Stomach (tissue), 9 donors: ENCODE measurements around the gene TSHZ1. TPM values are rescaled to one million over a fixed set of nuclear protein-coding genes. Genes with fewer than 3 reads are reported as not detected.

ENCODE experiments used
- DNase-seq, 2 donors: peaks; one replicate each; pipeline versions ENCODE4 v3.0.0 to v3.0.0-alpha.2; 2013 to 2019
- H3K27ac ChIP-seq, 5 donors: fragments of 200-600 bp in 4 of 5; sonication (generic) in 4 of 5; one replicate each; pipeline ENCODE4 v1.5.1; 2013 to 2019; ENCODE audit warnings: mild to moderate bottlenecking in 1 of 5, moderate library complexity in 1 of 5
- H3K27me3 ChIP-seq, 3 donors: fragments of 200-600 bp; sonication (generic); one replicate each; pipeline ENCODE4 v1.5.1; 2017 to 2019; ENCODE audit warnings: mixed run types in 1 of 3
- H3K36me3 ChIP-seq, 4 donors: fragments of 200-600 bp; sonication (generic); 1 replicate in 3 of 4; 2 replicates in 1 of 4; pipeline ENCODE4 v1.5.1; 2016 to 2019
- H3K4me1 ChIP-seq, 4 donors: fragments of 200-600 bp; sonication (generic); one replicate each; pipeline ENCODE4 v1.5.1; 2016 to 2019
- H3K4me3 ChIP-seq, 4 donors: fragments of 200-600 bp; sonication (generic) in 3 of 4; one replicate each; pipeline ENCODE4 v1.5.1; 2016 to 2019; ENCODE audit warnings: mild to moderate bottlenecking in 1 of 4
- H3K9me3 ChIP-seq, 4 donors: fragments of 200-600 bp; sonication (generic); one replicate each; pipeline ENCODE4 v1.5.1; 2016 to 2019
- EP300 ChIP-seq: sonication (generic); formaldehyde crosslinking; IDR thresholded peaks from one replicate; pipeline ENCODE4 v1.6.1; 2017; ENCODE audit warnings: antibody characterized with exemption
- POLR2A ChIP-seq, 4 donors: fragments of 450-650 bp; IDR thresholded peaks; one replicate each; pipeline ENCODE4 v1.6.1; 2016; ENCODE audit warnings: antibody characterized with exemption in 4 of 4, control low read depth in 2 of 4, mild to moderate bottlenecking in 1 of 4, moderate library complexity in 1 of 4
- POLR2AphosphoS5 ChIP-seq, 3 donors: sonication (generic); formaldehyde crosslinking; IDR thresholded peaks; one replicate each; pipeline ENCODE4 v1.6.1; 2016; ENCODE audit warnings: antibody characterized with exemption in 3 of 3
- WGBS, 5 donors: extraction: QIAGEN DNeasy Blood & Tissue Kit in 3 of 5; methylation state at CpG; one replicate each; pipeline versions ENCODE4 v1.1.5 to v1.1.7; 2013 to 2018; 5-methylcytosine and 5-hydroxymethylcytosine counted together
- intact Hi-C: fragments of 100-400 bp; cut with DNase I; formaldehyde crosslinking; loops from one replicate; pipeline ENCODE4 v1.15.1; 2023; ENCODE audit warnings: low total_unique reads
- polyA plus RNA-seq, 3 donors: library from polyadenylated mRNA; stranded (reverse); fragments of 200-250 nt; gene quantifications; one replicate each; pipeline ENCODE4 v1.2.3, GENCODE V29; 2013
- total RNA-seq, 5 donors: library from RNA; depleted of rRNA; stranded (reverse); fragments of >200 nt; gene quantifications; one replicate each; pipeline versions ENCODE4 v1.1.0 to v1.2.3, GENCODE V29; 2014 to 2016
- TF ChIP-seq, protein P1 (sequence below), 7 experiments: fragments of 450-650 bp in 4 of 7; fragments of 200-600 bp in 3 of 7; sonication (generic) in 3 of 7; IDR thresholded peaks; one replicate each; pipeline ENCODE4 v1.5.1; 2016 to 2019; ENCODE audit warnings: antibody characterized with exemption in 7 of 7, control low read depth in 2 of 7, mild to moderate bottlenecking in 1 of 7
- donor health status: healthy with polysubstance abuse.
- donor health status: Bipolar disorder and iron deficiency.
- donor health status: healthy.

Gene TSHZ1
- total and polyA plus RNA-seq, 8 donors = 4.2 to 21.0 (median 8.2) TPM

DNA sequence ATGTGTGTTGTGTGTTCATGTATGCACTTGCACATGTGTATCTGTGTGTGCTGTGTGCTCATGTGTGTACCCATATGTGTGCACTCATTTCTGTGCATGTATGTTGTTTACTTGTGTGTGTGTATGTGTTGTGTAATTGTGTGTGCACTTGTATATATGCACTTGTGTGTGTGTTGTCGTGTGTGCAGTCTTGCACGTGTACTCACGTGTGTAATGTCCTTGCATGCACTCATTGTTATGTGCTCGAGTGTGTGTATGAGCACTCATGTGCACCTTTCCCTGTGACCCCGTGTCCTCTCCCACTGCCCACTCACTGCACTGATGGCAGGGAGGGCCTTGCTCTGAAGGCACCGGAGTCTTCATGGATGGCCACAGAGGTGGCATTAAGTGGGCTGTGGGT, 124.9 kb downstream of the TSHZ1 start:
- no peaks in the 10 kb centered on the region for H3K27me3 ChIP-seq
- H3K27ac ChIP-seq = no peak overlapping the region
- DNase-seq = no peak
- H3K4me1 ChIP-seq = no peaks in the 10 kb centered on the region
- intact Hi-C loops = no loop called here
- no peak overlapping the region for H3K4me3 ChIP-seq
- 90 to 99% (median 95%) methylated on average over 6 of the region's 6 CpGs for WGBS, 5 donors
- no peaks in the 10 kb centered on the region for H3K9me3 ChIP-seq
- no peaks in the 10 kb centered on the region for H3K36me3 ChIP-seq
- TF ChIP-seq POLR2A (IDR thresholded peaks at IDR 0.05) (no peak), POLR2AphosphoS5 (IDR thresholded peaks at IDR 0.05) (no peak), EP300 (no peak)
- TF ChIP-seq, protein P1, sequence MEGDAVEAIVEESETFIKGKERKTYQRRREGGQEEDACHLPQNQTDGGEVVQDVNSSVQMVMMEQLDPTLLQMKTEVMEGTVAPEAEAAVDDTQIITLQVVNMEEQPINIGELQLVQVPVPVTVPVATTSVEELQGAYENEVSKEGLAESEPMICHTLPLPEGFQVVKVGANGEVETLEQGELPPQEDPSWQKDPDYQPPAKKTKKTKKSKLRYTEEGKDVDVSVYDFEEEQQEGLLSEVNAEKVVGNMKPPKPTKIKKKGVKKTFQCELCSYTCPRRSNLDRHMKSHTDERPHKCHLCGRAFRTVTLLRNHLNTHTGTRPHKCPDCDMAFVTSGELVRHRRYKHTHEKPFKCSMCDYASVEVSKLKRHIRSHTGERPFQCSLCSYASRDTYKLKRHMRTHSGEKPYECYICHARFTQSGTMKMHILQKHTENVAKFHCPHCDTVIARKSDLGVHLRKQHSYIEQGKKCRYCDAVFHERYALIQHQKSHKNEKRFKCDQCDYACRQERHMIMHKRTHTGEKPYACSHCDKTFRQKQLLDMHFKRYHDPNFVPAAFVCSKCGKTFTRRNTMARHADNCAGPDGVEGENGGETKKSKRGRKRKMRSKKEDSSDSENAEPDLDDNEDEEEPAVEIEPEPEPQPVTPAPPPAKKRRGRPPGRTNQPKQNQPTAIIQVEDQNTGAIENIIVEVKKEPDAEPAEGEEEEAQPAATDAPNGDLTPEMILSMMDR (IDR thresholded peaks at IDR 0.05) = no peak

- intact Hi-C loops = no loop called here
- no peaks in the 10 kb centered on the region for H3K36me3 ChIP-seq
- TF ChIP-seq POLR2A (IDR thresholded peaks at IDR 0.05) (no peak), EP300 (no peak), POLR2AphosphoS5 (IDR thresholded peaks at IDR 0.05) (no peak)
- TF ChIP-seq, protein P1 (IDR thresholded peaks at IDR 0.05) = no peak
- 92 to 95% (median 93%) methylated on average over 6 of the region's 6 CpGs for WGBS, 5 donors
- H3K27me3 ChIP-seq = no peaks in the 10 kb centered on the region
- H3K4me3 ChIP-seq = no peak overlapping the region
- no peak for DNase-seq
- no peak overlapping the region for H3K27ac ChIP-seq
- no peaks in the 10 kb centered on the region for H3K4me1 ChIP-seq
- H3K9me3 ChIP-seq = no peaks in the 10 kb centered on the region
These were observed 126.2 kb downstream of the TSHZ1 start for GRCh38 chr18:75336767-75337166.

DNA sequence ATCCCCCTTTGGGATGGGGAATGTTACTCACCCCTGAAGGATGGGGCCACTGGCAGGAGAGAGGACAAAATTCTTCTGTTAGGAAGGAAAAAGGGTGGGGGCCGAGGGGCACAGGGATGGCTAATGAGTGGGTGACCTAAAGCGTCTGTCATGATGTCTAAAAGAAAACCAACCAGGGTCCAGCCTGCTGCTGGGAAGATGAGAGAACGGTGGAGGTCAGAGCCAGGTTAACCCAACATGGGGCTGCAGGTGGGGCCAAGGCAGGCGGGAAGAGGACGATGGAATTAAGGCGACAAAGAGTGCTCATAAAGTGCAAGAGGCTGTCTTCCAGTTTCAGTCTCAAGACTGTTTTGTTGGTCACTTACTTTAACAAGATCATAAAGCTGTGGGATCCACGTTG, 126.8 kb downstream of the TSHZ1 start:
- no peaks in the 10 kb centered on the region for H3K4me1 ChIP-seq
- DNase-seq = no peak
- H3K4me3 ChIP-seq = no peak overlapping the region
- no peak for TF ChIP-seq POLR2A (IDR thresholded peaks at IDR 0.05)
- no peak for TF ChIP-seq EP300
- TF ChIP-seq, protein P1 (IDR thresholded peaks at IDR 0.05) = no peak
- TF ChIP-seq POLR2AphosphoS5 (IDR thresholded peaks at IDR 0.05) = no peak
- intact Hi-C loops = no loop called here
- WGBS, 5 donors = 77 to 92% (median 85%) methylated on average over 7 of the region's 7 CpGs
- no peaks in the 10 kb centered on the region for H3K9me3 ChIP-seq
- no peak overlapping the region for H3K27ac ChIP-seq
- H3K27me3 ChIP-seq = peaks cover 0 to 2% (median 0%) of the 10 kb centered on the region in 3 donors
- no peaks in the 10 kb centered on the region for H3K36me3 ChIP-seq

DNA sequence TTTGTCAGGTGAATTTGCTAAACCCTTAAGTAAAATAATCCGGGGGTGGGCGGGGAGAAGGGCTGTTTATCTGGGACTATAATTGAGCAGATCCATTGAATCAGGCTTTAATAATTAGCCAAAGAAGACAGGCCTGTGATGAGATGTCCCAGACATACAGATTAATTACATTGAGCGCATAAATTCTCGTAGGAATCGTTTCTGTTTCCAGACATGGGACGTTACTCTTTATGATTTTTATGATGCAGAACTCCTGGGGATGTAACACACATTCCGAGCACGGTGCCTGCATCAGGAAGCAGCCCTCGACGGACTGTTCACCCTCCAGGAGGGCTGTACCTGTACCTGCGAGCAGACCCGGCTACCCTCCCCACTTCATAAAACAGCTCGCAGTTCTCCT, 128.0 kb downstream of the TSHZ1 start:
- Histone ChIP-seq H3K4me3 (no peak overlapping the region), H3K36me3 (no peaks in the 10 kb centered on the region), H3K27ac (no peak overlapping the region), H3K27me3 (peaks cover 0 to 2% (median 0%) of the 10 kb centered on the region in 3 donors), H3K9me3 (no peaks in the 10 kb centered on the region), H3K4me1 (no peaks in the 10 kb centered on the region)
- intact Hi-C loops = no loop called here
- DNase-seq = no peak
- TF ChIP-seq EP300 = no peak
- TF ChIP-seq POLR2AphosphoS5 (IDR thresholded peaks at IDR 0.05) = no peak
- TF ChIP-seq, protein P1 (IDR thresholded peaks at IDR 0.05) = no peak
- WGBS, 5 donors = 70 to 77% (median 72%) methylated on average over 13 of the region's 13 CpGs

Other genes starting within 250 kb of the TSHZ1 start
- 10 to 100 TPM; 10.4 to 45.5 (median 19.3) TPM for gene PTGR3, start 1.7 kb upstream of the TSHZ1 start, total RNA-seq
- gene PTGR3, start 1.7 kb upstream of the TSHZ1 start, polyA plus RNA-seq = 10 to 100 TPM in 2 of 3 donors, 1 to 10 TPM in 1; 9.9 to 13.8 (median 10.6) TPM
- not detected for gene SMIM21, start 216.9 kb downstream of the TSHZ1 start, total RNA-seq
- not detected for gene SMIM21, start 216.9 kb downstream of the TSHZ1 start, polyA plus RNA-seq